GM10248 (cell line): ENCODE results near the gene ANXA1.

Experiments
- CTCF ChIA-PET: fragments of 300-600 bp; sonication (Branson Sonifier 250); formaldehyde crosslinking; extraction: SDS; loops from one replicate; lab custom pipeline; 2021; ENCODE audit warnings: antibody characterized with exemption; lab: Yijun Ruan, JAX
- POLR2A ChIA-PET: fragments of 350-650 bp; sonication (Branson Sonifier 250); formaldehyde crosslinking; extraction: SDS; loops from one replicate; lab custom pipeline; 2020; ENCODE audit warnings: antibody characterized with exemption; lab: Yijun Ruan, JAX
- DNase-seq: peaks from one replicate; pipeline ENCODE4 v3.0.0; 2012; ENCODE audit errors: extremely low spot score
- CTCF ChIP-seq: IDR thresholded peaks from 2 replicates; pipeline ENCODE4 v1.5.1; 2012; ENCODE audit warnings: mild to moderate bottlenecking, low read depth; ENCODE audit errors: extremely low read depth, missing control alignments, control extremely low read depth

Gene ANXA1

GRCh38 chr9:73116031-73116430, 35.6 kb upstream of the ANXA1 start:
- peak; percentile 17 for DNase-seq
- no peak for TF ChIP-seq CTCF
- ChIA-PET CTCF (interaction anchor here (2.4 to 2.9 kb wide), 2 partner anchors 8 to 55 kb away, joined by 9 to 12 read pairs; no protein-coding TSS in a partner anchor), POLR2A (no interaction called here)

GRCh38 chr9:73116880-73117279, 34.8 kb upstream of the ANXA1 start:
- ChIA-PET POLR2A (no interaction called here), CTCF (interaction anchor here (0.9 to 2.9 kb wide), 5 partner anchors 9 to 21 kb away, joined by 3 to 12 read pairs (median 4); no protein-coding TSS in a partner anchor)
- TF ChIP-seq CTCF: no peak
- no peak for DNase-seq

- POLR2A ChIA-PET: no interaction called here
- no peak for TF ChIP-seq CTCF
- no peak for DNase-seq
- CTCF ChIA-PET: interaction anchor here (1.5 to 2.9 kb wide), 3 partner anchors 11 to 19 kb away, joined by 3 to 12 read pairs (median 11); no protein-coding TSS in a partner anchor
These were observed 33.4 kb upstream of the ANXA1 start for GRCh38 chr9:73118286-73118685.

- ChIA-PET CTCF (interaction anchor here (1.1 to 3.9 kb wide), 4 partner anchors 10 to 58 kb away, joined by 6 to 28 read pairs (median 10); no protein-coding TSS in a partner anchor), POLR2A (no interaction called here)
- TF ChIP-seq CTCF: no peak
- no peak for DNase-seq
These were observed 32.6 kb upstream of the ANXA1 start for GRCh38 chr9:73118898-73119554.

GRCh38 chr9:73121375-73121935, 30.2 kb upstream of the ANXA1 start:
- POLR2A ChIA-PET: no interaction called here
- CTCF ChIA-PET: interaction anchor here (1.0 to 3.9 kb wide), 4 partner anchors 9 to 51 kb away, joined by 3 to 28 read pairs (median 7); no protein-coding TSS in a partner anchor

GRCh38 chr9:73125651-73126050, 26.0 kb upstream of the ANXA1 start:
- no peak for DNase-seq
- ChIA-PET POLR2A (no interaction called here), CTCF (no interaction called here)
- no peak for TF ChIP-seq CTCF

More at GRCh38 chr9:73121375-73121935, 30.2 kb upstream of the ANXA1 start:
- no peak for DNase-seq
- no peak for TF ChIP-seq CTCF
